ENCODE measurements around the gene TRIM8. TPM values are rescaled to one million over a fixed set of nuclear protein-coding genes. Genes with fewer than 3 reads are reported as not detected.

TRIM8 gene
- total RNA-seq, 1 donor from 2014 or later, result 81.6 TPM

GRCh38 chr10:102626026-102626685 is 18.1 kb upstream of the TRIM8 start:
- H3K27me3 Mint-ChIP-seq, result no peaks in the 10 kb centered on the region
- no peak for TF ChIP-seq CTCF (conservative IDR thresholded peaks at IDR 0.05)
- H3K4me3 Mint-ChIP-seq, result no peak overlapping the region

GRCh38 chr10:102627291-102627735 is 17.0 kb upstream of the TRIM8 start:
- peaks cover 40% of the 10 kb centered on the region for H3K4me1 Mint-ChIP-seq (ENCODE audit: unreplicated experiment)
- peak overlapping the region; percentile 41 for H3K4me3 Mint-ChIP-seq
- peaks cover 5% of the 10 kb centered on the region for H3K36me3 Mint-ChIP-seq
- H3K27ac Mint-ChIP-seq, result peak overlapping the region; percentile 71
- no peak for TF ChIP-seq CTCF (conservative IDR thresholded peaks at IDR 0.05)
- H3K27me3 Mint-ChIP-seq, result no peaks in the 10 kb centered on the region
- H3K9me3 Mint-ChIP-seq, result no peaks in the 10 kb centered on the region
- no peak for DNase-seq (ENCODE audit: extremely low spot score, unreplicated experiment)

More at GRCh38 chr10:102626026-102626685, 18.1 kb upstream of the TRIM8 start:
- Mint-ChIP-seq H3K36me3 (peaks cover 5% of the 10 kb centered on the region), H3K4me1 (ENCODE audit: unreplicated experiment) (peaks cover 37% of the 10 kb centered on the region), H3K9me3 (no peaks in the 10 kb centered on the region), H3K27ac (no peak overlapping the region)
- DNase-seq (ENCODE audit: extremely low spot score, unreplicated experiment), result no peak

- peak overlapping the region; percentile 41 for H3K4me3 Mint-ChIP-seq
- H3K36me3 Mint-ChIP-seq, result peaks cover 5% of the 10 kb centered on the region
- H3K9me3 Mint-ChIP-seq, result no peaks in the 10 kb centered on the region
- peaks cover 46% of the 10 kb centered on the region for H3K4me1 Mint-ChIP-seq (ENCODE audit: unreplicated experiment)
- DNase-seq (ENCODE audit: extremely low spot score, unreplicated experiment), result no peak
- no peak for TF ChIP-seq CTCF (conservative IDR thresholded peaks at IDR 0.05)
- peak overlapping the region; percentile 71 for H3K27ac Mint-ChIP-seq
- H3K27me3 Mint-ChIP-seq, result no peaks in the 10 kb centered on the region
These were observed 16.5 kb upstream of the TRIM8 start for GRCh38 chr10:102627736-102628293.

GRCh38 chr10:102628451-102628911 is 15.8 kb upstream of the TRIM8 start:
- peaks cover 5% of the 10 kb centered on the region for H3K36me3 Mint-ChIP-seq
- no peaks in the 10 kb centered on the region for H3K27me3 Mint-ChIP-seq
- TF ChIP-seq CTCF (conservative IDR thresholded peaks at IDR 0.05), result no peak
- H3K9me3 Mint-ChIP-seq, result no peaks in the 10 kb centered on the region
- no peak overlapping the region for H3K4me3 Mint-ChIP-seq
- no peak for DNase-seq (ENCODE audit: extremely low spot score, unreplicated experiment)
- H3K27ac Mint-ChIP-seq, result no peak overlapping the region
- H3K4me1 Mint-ChIP-seq (ENCODE audit: unreplicated experiment), result peaks cover 52% of the 10 kb centered on the region

DNA sequence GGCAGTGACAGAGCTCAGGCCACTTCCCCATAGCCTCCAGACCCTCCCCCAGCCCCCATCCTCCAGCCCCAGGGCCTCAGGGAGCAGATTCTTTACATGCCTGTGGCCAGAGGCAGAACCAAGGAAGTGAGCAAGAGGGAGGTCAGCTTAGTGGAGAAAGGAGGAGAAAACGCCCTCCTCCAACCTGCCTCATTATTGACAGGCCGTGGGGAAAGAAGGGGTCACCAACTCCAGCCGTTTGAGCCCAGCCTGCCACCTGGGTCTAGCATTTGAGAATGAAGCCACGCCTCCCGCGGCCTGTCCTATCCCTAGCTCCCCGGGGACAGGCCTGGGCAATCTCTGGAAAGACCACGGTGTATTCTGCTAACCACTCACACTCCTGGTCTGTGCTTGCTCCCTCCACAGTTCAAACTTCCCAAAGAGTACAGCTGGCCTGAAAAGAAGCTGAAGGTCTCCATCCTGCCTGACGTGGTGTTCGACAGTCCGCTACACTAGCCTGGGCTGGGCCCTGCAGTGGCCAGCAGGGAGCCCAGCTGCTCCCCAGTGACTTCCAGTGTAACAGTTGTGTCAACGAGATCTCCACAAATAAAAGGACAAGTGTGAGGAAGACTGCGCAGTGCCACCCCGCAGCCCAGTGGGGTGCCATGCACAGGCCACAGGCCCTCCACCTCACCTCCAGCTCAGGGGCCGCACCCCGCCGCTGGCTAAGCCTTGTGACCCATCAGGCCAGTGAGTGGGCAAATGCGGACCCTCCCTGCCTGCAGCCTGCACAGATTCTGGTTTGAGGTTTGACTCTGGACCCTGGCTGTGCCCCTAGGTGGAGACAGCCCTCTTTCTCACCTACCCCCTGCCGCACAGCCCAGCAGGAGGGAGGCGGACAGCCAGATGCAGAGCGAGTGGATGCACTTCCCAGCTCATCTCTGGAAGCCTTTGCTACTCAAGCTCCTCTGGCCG is 14.3 kb upstream of the TRIM8 start:
- Mint-ChIP-seq H3K36me3 (peaks cover 5% of the 10 kb centered on the region), H3K4me3 (no peak overlapping the region), H3K9me3 (no peaks in the 10 kb centered on the region), H3K27me3 (no peaks in the 10 kb centered on the region), H3K4me1 (ENCODE audit: unreplicated experiment) (peaks cover 57% of the 10 kb centered on the region), H3K27ac (peak overlapping the region; percentile 12)
- DNase-seq (ENCODE audit: extremely low spot score, unreplicated experiment), result no peak
- no peak for TF ChIP-seq CTCF (conservative IDR thresholded peaks at IDR 0.05)

All from type B pancreatic cell (in vitro differentiated cells).